ENCODE measurements around the gene ARHGAP6. TPM values are rescaled to one million over a fixed set of nuclear protein-coding genes. Genes with fewer than 3 reads are reported as not detected.

Gene ARHGAP6
- total RNA-seq, 1 donor from 2014 or later, result 1.2 TPM

GRCh38 chrX:11210415-11210801 is 455.3 kb downstream of the ARHGAP6 start:
- no peak overlapping the region for H3K4me3 Mint-ChIP-seq
- H3K4me3 ChIP-seq, result no peak overlapping the region
- H3K27me3 Mint-ChIP-seq (ENCODE audit: insufficient read depth, low read depth), result peaks cover 6% of the 10 kb centered on the region
- no peaks in the 10 kb centered on the region for H3K4me1 Mint-ChIP-seq
- no peak for TF ChIP-seq EZH2 (IDR thresholded peaks at IDR 0.05)
- TF ChIP-seq EZH2phosphoT487 (IDR thresholded peaks at IDR 0.05), result no peak
- TF ChIP-seq CTCF (IDR thresholded peaks at IDR 0.05), result no peak
- no peaks in the 10 kb centered on the region for H3F3A ChIP-seq (ENCODE audit: low read depth)
- no peak overlapping the region for H3K27ac ChIP-seq
- H3K27me3 ChIP-seq, result no peaks in the 10 kb centered on the region
- H2AFZ ChIP-seq (replicated peaks), result no peak overlapping the region
- no peaks in the 10 kb centered on the region for H4K20me1 ChIP-seq (ENCODE audit: low read depth)
- no peak for DNase-seq (ENCODE audit: low spot score)
- no peak overlapping the region for H3K4me2 ChIP-seq
- no peaks in the 10 kb centered on the region for H3K36me3 ChIP-seq
- H3K27ac Mint-ChIP-seq, result no peak overlapping the region
- no peaks in the 10 kb centered on the region for H3K79me2 ChIP-seq (ENCODE audit: low read depth)
- H3K36me3 Mint-ChIP-seq, result no peaks in the 10 kb centered on the region
- no peaks in the 10 kb centered on the region for H3K9me3 Mint-ChIP-seq
- H3K9me3 ChIP-seq (ENCODE audit: low read depth), result no peaks in the 10 kb centered on the region
- no peak overlapping the region for H3K9ac ChIP-seq
- no peaks in the 10 kb centered on the region for H3K4me1 ChIP-seq

DNA sequence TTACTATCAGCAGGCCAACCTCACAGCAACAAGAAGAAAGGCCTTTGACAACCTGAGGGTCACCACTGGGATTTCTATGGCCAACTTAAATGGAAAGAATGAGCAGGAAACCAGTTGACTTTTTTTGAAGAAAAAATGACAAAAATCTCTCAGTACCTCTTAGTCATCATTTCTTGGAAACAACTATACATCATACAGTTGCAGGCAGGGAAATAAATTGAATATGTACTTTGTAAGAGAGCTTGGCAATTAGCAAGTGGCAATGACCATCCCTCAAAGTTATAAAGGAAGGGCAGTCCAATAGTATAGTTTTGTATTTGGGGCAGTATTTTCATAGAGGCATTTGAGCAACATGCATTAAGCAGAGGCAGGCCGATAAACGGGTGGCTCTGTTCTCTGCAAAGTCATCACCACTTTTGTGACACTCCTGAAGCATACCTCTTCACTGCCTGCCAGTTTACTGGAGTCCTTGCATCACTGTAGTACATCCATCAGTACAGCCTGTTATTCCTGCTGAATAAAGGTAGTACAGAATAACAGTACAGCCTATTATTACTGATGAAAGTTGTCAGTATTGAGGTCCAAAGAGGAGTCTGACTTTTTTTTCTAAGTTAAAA is 455.8 kb downstream of the ARHGAP6 start:
- peaks cover 6% of the 10 kb centered on the region for H3K27me3 Mint-ChIP-seq (ENCODE audit: insufficient read depth, low read depth)
- no peaks in the 10 kb centered on the region for H3F3A ChIP-seq (ENCODE audit: low read depth)
- no peak for DNase-seq (ENCODE audit: low spot score)
- H3K4me2 ChIP-seq, result no peak overlapping the region
- H3K36me3 ChIP-seq, result no peaks in the 10 kb centered on the region
- no peak overlapping the region for H3K4me3 Mint-ChIP-seq
- H3K4me1 Mint-ChIP-seq, result no peaks in the 10 kb centered on the region
- H3K27ac Mint-ChIP-seq, result no peak overlapping the region
- no peaks in the 10 kb centered on the region for H3K36me3 Mint-ChIP-seq
- no peaks in the 10 kb centered on the region for H3K27me3 ChIP-seq
- no peaks in the 10 kb centered on the region for H3K9me3 ChIP-seq (ENCODE audit: low read depth)
- no peak overlapping the region for H3K4me3 ChIP-seq
- H4K20me1 ChIP-seq (ENCODE audit: low read depth), result no peaks in the 10 kb centered on the region
- no peaks in the 10 kb centered on the region for H3K9me3 Mint-ChIP-seq
- no peaks in the 10 kb centered on the region for H3K79me2 ChIP-seq (ENCODE audit: low read depth)
- H3K4me1 ChIP-seq, result no peaks in the 10 kb centered on the region
- no peak overlapping the region for H2AFZ ChIP-seq (replicated peaks)
- no peak overlapping the region for H3K27ac ChIP-seq
- H3K9ac ChIP-seq, result no peak overlapping the region
- TF ChIP-seq EZH2 (IDR thresholded peaks at IDR 0.05), result no peak

- Histone ChIP-seq H4K20me1 (ENCODE audit: low read depth) (no peaks in the 10 kb centered on the region), H3K27ac (no peak overlapping the region), H3K4me1 (no peaks in the 10 kb centered on the region), H3K9me3 (ENCODE audit: low read depth) (no peaks in the 10 kb centered on the region), H2AFZ (replicated peaks) (no peak overlapping the region), H3K79me2 (ENCODE audit: low read depth) (no peaks in the 10 kb centered on the region), H3K36me3 (no peaks in the 10 kb centered on the region), H3K27me3 (no peaks in the 10 kb centered on the region), H3K9ac (no peak overlapping the region), H3K4me2 (no peak overlapping the region), H3K4me3 (no peak overlapping the region), H3F3A (ENCODE audit: low read depth) (no peaks in the 10 kb centered on the region)
- H3K4me1 Mint-ChIP-seq, result peaks cover 4% of the 10 kb centered on the region
- TF ChIP-seq EZH2 (IDR thresholded peaks at IDR 0.05) (no peak), CTCF (IDR thresholded peaks at IDR 0.05) (no peak), EZH2phosphoT487 (IDR thresholded peaks at IDR 0.05) (no peak)
- H3K27ac Mint-ChIP-seq, result no peak overlapping the region
- no peak overlapping the region for H3K4me3 Mint-ChIP-seq
- peaks cover 2% of the 10 kb centered on the region for H3K9me3 Mint-ChIP-seq
- H3K27me3 Mint-ChIP-seq (ENCODE audit: insufficient read depth, low read depth), result peaks cover 8% of the 10 kb centered on the region
- DNase-seq (ENCODE audit: low spot score), result no peak
- H3K36me3 Mint-ChIP-seq, result no peaks in the 10 kb centered on the region
These were observed 459.0 kb downstream of the ARHGAP6 start for GRCh38 chrX:11206716-11207115.

DNA sequence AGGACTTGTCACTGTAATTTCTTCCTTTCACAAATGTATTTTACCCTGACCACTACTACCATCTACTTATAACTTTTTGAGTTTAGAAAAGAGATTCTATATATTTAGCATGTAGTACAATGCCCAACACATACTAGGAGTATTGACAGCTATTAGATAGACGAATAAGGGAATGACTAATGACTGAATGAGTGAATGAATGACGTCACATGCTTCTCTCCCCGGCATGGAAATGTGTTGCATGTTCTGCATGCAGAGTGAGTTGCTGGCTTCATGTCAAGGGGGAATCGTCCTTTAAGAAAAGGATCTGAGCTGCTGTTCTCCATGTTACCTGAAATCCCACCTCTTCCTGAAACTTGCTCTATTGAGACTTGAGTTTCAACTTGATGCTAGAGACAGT is 459.9 kb downstream of the ARHGAP6 start:
- no peak overlapping the region for H3K4me3 Mint-ChIP-seq
- Histone ChIP-seq H3K9me3 (ENCODE audit: low read depth) (no peaks in the 10 kb centered on the region), H3F3A (ENCODE audit: low read depth) (no peaks in the 10 kb centered on the region), H3K79me2 (ENCODE audit: low read depth) (no peaks in the 10 kb centered on the region), H3K27me3 (no peaks in the 10 kb centered on the region), H3K9ac (no peak overlapping the region), H3K4me3 (no peak overlapping the region), H3K36me3 (no peaks in the 10 kb centered on the region), H2AFZ (replicated peaks) (no peak overlapping the region), H3K27ac (no peak overlapping the region), H4K20me1 (ENCODE audit: low read depth) (no peaks in the 10 kb centered on the region), H3K4me1 (no peaks in the 10 kb centered on the region), H3K4me2 (no peak overlapping the region)
- H3K27me3 Mint-ChIP-seq (ENCODE audit: insufficient read depth, low read depth), result peaks cover 8% of the 10 kb centered on the region
- no peaks in the 10 kb centered on the region for H3K36me3 Mint-ChIP-seq
- peaks cover 2% of the 10 kb centered on the region for H3K9me3 Mint-ChIP-seq
- no peak for TF ChIP-seq CTCF (IDR thresholded peaks at IDR 0.05)
- no peak for TF ChIP-seq EZH2 (IDR thresholded peaks at IDR 0.05)
- no peak for TF ChIP-seq EZH2phosphoT487 (IDR thresholded peaks at IDR 0.05)
- H3K27ac Mint-ChIP-seq, result no peak overlapping the region
- H3K4me1 Mint-ChIP-seq, result peaks cover 4% of the 10 kb centered on the region
- no peak for DNase-seq (ENCODE audit: low spot score)

Measured in neural progenitor cell (in vitro differentiated cells).